ENCODE data around the gene MAGI1.

GRCh38 chr3:65810302-65810701 lies 228.4 kb downstream of the MAGI1 start:
- TF ChIP-seq REST (IDR thresholded peaks at IDR 0.05; ENCODE audit: low read depth, low read length): no peak
- no peak for TF ChIP-seq CTCF (IDR thresholded peaks at IDR 0.05)
- TF ChIP-seq JUND (IDR thresholded peaks at IDR 0.05): no peak
- no peak for TF ChIP-seq MAX (IDR thresholded peaks at IDR 0.05; ENCODE audit: low read depth)
- TF ChIP-seq RFX5 (IDR thresholded peaks at IDR 0.05; ENCODE audit: low read length): no peak
- no peak for TF ChIP-seq EZH2phosphoT487 (IDR thresholded peaks at IDR 0.05; ENCODE audit: borderline replicate concordance, low read depth)
- no peak for TF ChIP-seq TAF1 (IDR thresholded peaks at IDR 0.05; ENCODE audit: borderline replicate concordance, low read depth, low read length)
- no peak for TF ChIP-seq RCOR1 (IDR thresholded peaks at IDR 0.05; ENCODE audit: low read length)
- no peak for TF ChIP-seq SIN3A (IDR thresholded peaks at IDR 0.05; ENCODE audit: borderline replicate concordance, low read depth, low read length)
- no peak for TF ChIP-seq POLR2AphosphoS5 (IDR thresholded peaks at IDR 0.05; ENCODE audit: low read depth, low read length)
- no peak for TF ChIP-seq SMC3 (IDR thresholded peaks at IDR 0.05; ENCODE audit: low read depth, low read length)
- no peak for TF ChIP-seq RXRA (IDR thresholded peaks at IDR 0.05; ENCODE audit: borderline replicate concordance, low read depth)

Measured in SK-N-SH (cell line).